WTC11 (cell line): ENCODE data around the gene DDX5. TPM values are rescaled to one million over a fixed set of nuclear protein-coding genes. Genes with fewer than 3 reads are reported as not detected.
A peak's percentile ranks its signal among the peaks of the same experiment; 100 is the strongest.

Experiments
- ATF1 ChIP-seq: sonication (generic); formaldehyde crosslinking; IDR thresholded peaks from 2 replicates; pipeline ENCODE4 v1.8.1; 2023; ENCODE audit warnings: mild to moderate bottlenecking, moderate library complexity, missing genetic modification reagents
- E2F5 ChIP-seq: sonication (generic); formaldehyde crosslinking; IDR thresholded peaks from 2 replicates; pipeline ENCODE4 v1.8.1; 2022; ENCODE audit warnings: mild to moderate bottlenecking, moderate library complexity, missing genetic modification reagents
- ELF4 ChIP-seq: sonication (generic); formaldehyde crosslinking; IDR thresholded peaks from 2 replicates; pipeline ENCODE4 v1.8.1; 2022; ENCODE audit warnings: low read depth, mild to moderate bottlenecking, moderate library complexity, missing genetic modification reagents
- ETV6 ChIP-seq: sonication (generic); formaldehyde crosslinking; IDR thresholded peaks from 2 replicates; pipeline ENCODE4 v1.8.1; 2022; ENCODE audit warnings: mild to moderate bottlenecking, missing genetic modification reagents
- FOXK1 ChIP-seq: sonication (generic); formaldehyde crosslinking; IDR thresholded peaks from 2 replicates; pipeline ENCODE4 v1.8.0; 2022; ENCODE audit warnings: mild to moderate bottlenecking, moderate library complexity, missing genetic modification reagents
- FOXP4 ChIP-seq: sonication (generic); formaldehyde crosslinking; IDR thresholded peaks from 2 replicates; pipeline ENCODE4 v1.8.0; 2022; ENCODE audit warnings: mild to moderate bottlenecking, missing genetic modification reagents
- GTF2I ChIP-seq: fragments of 250-450 bp; sonication (Bioruptor Pico); conservative IDR thresholded peaks from 2 replicates; pipeline ENCODE4 v1.4.0; 2021; ENCODE audit warnings: mild to moderate bottlenecking
- JAZF1 ChIP-seq: fragments of 250-450 bp; sonication (Bioruptor Pico); IDR thresholded peaks from 2 replicates; pipeline ENCODE4 v1.9.0; 2021; ENCODE audit warnings: moderate library complexity, mild to moderate bottlenecking, inconsistent platforms
- MAX ChIP-seq: sonication (generic); formaldehyde crosslinking; IDR thresholded peaks from 2 replicates; pipeline ENCODE4 v1.8.0; 2022; ENCODE audit warnings: mild to moderate bottlenecking, missing genetic modification reagents
- NFATC4 ChIP-seq: fragments of 250-450 bp; sonication (Bioruptor Pico); IDR thresholded peaks from 2 replicates; pipeline ENCODE4 v1.9.0; 2021; ENCODE audit warnings: mild to moderate bottlenecking
- NFE2L1 ChIP-seq: sonication (generic); formaldehyde crosslinking; IDR thresholded peaks from 2 replicates; pipeline ENCODE4 v1.8.1; 2023; ENCODE audit warnings: missing genetic modification reagents
- NR1H2 ChIP-seq: sonication (generic); formaldehyde crosslinking; IDR thresholded peaks from 2 replicates; pipeline ENCODE4 v1.9.0; 2021; ENCODE audit warnings: mild to moderate bottlenecking, moderate library complexity, missing genetic modification reagents
- PRRX2 ChIP-seq: fragments of 250-450 bp; sonication (Bioruptor Pico); IDR thresholded peaks from 2 replicates; pipeline ENCODE4 v1.8.0; 2021; ENCODE audit warnings: mild to moderate bottlenecking
- RELA ChIP-seq: sonication (generic); formaldehyde crosslinking; IDR thresholded peaks from 2 replicates; pipeline ENCODE4 v1.8.1; 2022; ENCODE audit warnings: missing genetic modification reagents, mild to moderate bottlenecking, borderline replicate concordance
- TP53 ChIP-seq: sonication (generic); formaldehyde crosslinking; IDR thresholded peaks from 2 replicates; pipeline ENCODE4 v1.8.1; 2023; ENCODE audit warnings: mild to moderate bottlenecking, missing genetic modification reagents
- USF1 ChIP-seq: sonication (generic); formaldehyde crosslinking; IDR thresholded peaks from 2 replicates; pipeline ENCODE4 v1.8.0; 2022; ENCODE audit warnings: mild to moderate bottlenecking, missing genetic modification reagents
- ZBTB21 ChIP-seq: sonication (generic); formaldehyde crosslinking; IDR thresholded peaks from 2 replicates; pipeline ENCODE4 v1.8.1; 2023; ENCODE audit warnings: mild to moderate bottlenecking, missing genetic modification reagents, borderline replicate concordance
- ZNF138 ChIP-seq: sonication (generic); formaldehyde crosslinking; conservative IDR thresholded peaks from 2 replicates; pipeline ENCODE4 v1.8.1; 2022; ENCODE audit warnings: mild to moderate bottlenecking, moderate library complexity, missing genetic modification reagents
- ZNF263 ChIP-seq: sonication (generic); formaldehyde crosslinking; IDR thresholded peaks from 2 replicates; pipeline ENCODE4 v1.8.1; 2022; ENCODE audit warnings: low read depth, mild to moderate bottlenecking, moderate library complexity, missing genetic modification reagents
- ZNF317 ChIP-seq: sonication (generic); formaldehyde crosslinking; IDR thresholded peaks from 2 replicates; pipeline ENCODE4 v1.8.1; 2023; ENCODE audit warnings: low read depth, mild to moderate bottlenecking, moderate library complexity, missing genetic modification reagents, borderline replicate concordance
- ZNF423 ChIP-seq: fragments of 250-450 bp; sonication (Bioruptor Pico); IDR thresholded peaks from 2 replicates; pipeline ENCODE4 v2.1.2; 2022; ENCODE audit warnings: mild to moderate bottlenecking, moderate library complexity
- ZNF671 ChIP-seq: fragments of 250-450 bp; sonication (Bioruptor Pico); IDR thresholded peaks from 2 replicates; pipeline ENCODE4 v1.8.0; 2021; ENCODE audit warnings: mild to moderate bottlenecking
- total RNA-seq: library from RNA; stranded (reverse); gene quantifications from 3 replicates; pipeline ENCODE4 v1.2.3, GENCODE V29; 2021
- TF ChIP-seq, protein P1 (sequence below): sonication (generic); formaldehyde crosslinking; conservative IDR thresholded peaks from 2 replicates; pipeline ENCODE4 v1.8.1; 2022; ENCODE audit warnings: mild to moderate bottlenecking, missing genetic modification reagents
- TF ChIP-seq, protein P2 (sequence below): fragments of 250-450 bp; sonication (Bioruptor Pico); IDR thresholded peaks from 2 replicates; pipeline ENCODE4 v1.9.0; 2021; ENCODE audit warnings: mild to moderate bottlenecking
- TF ChIP-seq, protein P3 (sequence below): sonication (generic); formaldehyde crosslinking; IDR thresholded peaks from 2 replicates; pipeline ENCODE4 v1.8.0; 2022; ENCODE audit warnings: missing genetic modification reagents
- TF ChIP-seq, protein P4 (sequence below): sonication (generic); formaldehyde crosslinking; IDR thresholded peaks from 2 replicates; pipeline ENCODE4 v1.8.1; 2022; ENCODE audit warnings: low read depth, missing genetic modification reagents, borderline replicate concordance
- TF ChIP-seq, protein P5 (sequence below): sonication (generic); formaldehyde crosslinking; IDR thresholded peaks from 2 replicates; pipeline ENCODE4 v1.8.1; 2022; ENCODE audit warnings: low read depth, mild to moderate bottlenecking, moderate library complexity, missing genetic modification reagents, borderline replicate concordance

Gene DDX5
- total RNA-seq, 1 experiment from 2014 or later = 612 TPM

GRCh38 chr17:64496786-64497564 is 9.1 kb downstream of the DDX5 start, which contains the start of gene POLG2 (continued):
- TF ChIP-seq E2F5 (CRISPR knock-in tag) (no peak), NFATC4 (CRISPR knock-in tag) (peak; percentile 91), ZNF263 (no peak), ETV6 (peak; percentile 85), ZNF317 (CRISPR knock-in tag) (no peak), GTF2I (no peak), FOXK1 (peak; percentile 54; the same call in 1 of the 2 replicates), MAX (CRISPR knock-in tag) (peak; percentile 75; the same call in 1 of the 2 replicates), ZNF423 (CRISPR knock-in tag) (no peak), NR1H2 (no peak), ZNF671 (CRISPR knock-in tag) (peak; percentile 91), ZBTB21 (no peak), JAZF1 (CRISPR knock-in tag) (no peak), RELA (CRISPR knock-in tag) (no peak), TP53 (CRISPR knock-in tag) (no peak), USF1 (CRISPR knock-in tag) (no peak), FOXP4 (CRISPR knock-in tag) (peak; percentile 71), ATF1 (0 out of 2 replicates have a peak, but pooled peaks have one; percentile 31), NFE2L1 (CRISPR knock-in tag) (no peak), ELF4 (CRISPR knock-in tag) (no peak), ZNF138 (CRISPR knock-in tag) (no peak), PRRX2 (CRISPR knock-in tag) (peak; percentile 89)
- TF ChIP-seq, protein P1, sequence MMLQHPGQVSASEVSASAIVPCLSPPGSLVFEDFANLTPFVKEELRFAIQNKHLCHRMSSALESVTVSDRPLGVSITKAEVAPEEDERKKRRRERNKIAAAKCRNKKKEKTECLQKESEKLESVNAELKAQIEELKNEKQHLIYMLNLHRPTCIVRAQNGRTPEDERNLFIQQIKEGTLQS (CRISPR knock-in tag) = no peak
- TF ChIP-seq, protein P2, sequence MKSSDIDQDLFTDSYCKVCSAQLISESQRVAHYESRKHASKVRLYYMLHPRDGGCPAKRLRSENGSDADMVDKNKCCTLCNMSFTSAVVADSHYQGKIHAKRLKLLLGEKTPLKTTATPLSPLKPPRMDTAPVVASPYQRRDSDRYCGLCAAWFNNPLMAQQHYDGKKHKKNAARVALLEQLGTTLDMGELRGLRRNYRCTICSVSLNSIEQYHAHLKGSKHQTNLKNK = no peak; the same call in none of the 2 replicates
- TF ChIP-seq, protein P3, sequence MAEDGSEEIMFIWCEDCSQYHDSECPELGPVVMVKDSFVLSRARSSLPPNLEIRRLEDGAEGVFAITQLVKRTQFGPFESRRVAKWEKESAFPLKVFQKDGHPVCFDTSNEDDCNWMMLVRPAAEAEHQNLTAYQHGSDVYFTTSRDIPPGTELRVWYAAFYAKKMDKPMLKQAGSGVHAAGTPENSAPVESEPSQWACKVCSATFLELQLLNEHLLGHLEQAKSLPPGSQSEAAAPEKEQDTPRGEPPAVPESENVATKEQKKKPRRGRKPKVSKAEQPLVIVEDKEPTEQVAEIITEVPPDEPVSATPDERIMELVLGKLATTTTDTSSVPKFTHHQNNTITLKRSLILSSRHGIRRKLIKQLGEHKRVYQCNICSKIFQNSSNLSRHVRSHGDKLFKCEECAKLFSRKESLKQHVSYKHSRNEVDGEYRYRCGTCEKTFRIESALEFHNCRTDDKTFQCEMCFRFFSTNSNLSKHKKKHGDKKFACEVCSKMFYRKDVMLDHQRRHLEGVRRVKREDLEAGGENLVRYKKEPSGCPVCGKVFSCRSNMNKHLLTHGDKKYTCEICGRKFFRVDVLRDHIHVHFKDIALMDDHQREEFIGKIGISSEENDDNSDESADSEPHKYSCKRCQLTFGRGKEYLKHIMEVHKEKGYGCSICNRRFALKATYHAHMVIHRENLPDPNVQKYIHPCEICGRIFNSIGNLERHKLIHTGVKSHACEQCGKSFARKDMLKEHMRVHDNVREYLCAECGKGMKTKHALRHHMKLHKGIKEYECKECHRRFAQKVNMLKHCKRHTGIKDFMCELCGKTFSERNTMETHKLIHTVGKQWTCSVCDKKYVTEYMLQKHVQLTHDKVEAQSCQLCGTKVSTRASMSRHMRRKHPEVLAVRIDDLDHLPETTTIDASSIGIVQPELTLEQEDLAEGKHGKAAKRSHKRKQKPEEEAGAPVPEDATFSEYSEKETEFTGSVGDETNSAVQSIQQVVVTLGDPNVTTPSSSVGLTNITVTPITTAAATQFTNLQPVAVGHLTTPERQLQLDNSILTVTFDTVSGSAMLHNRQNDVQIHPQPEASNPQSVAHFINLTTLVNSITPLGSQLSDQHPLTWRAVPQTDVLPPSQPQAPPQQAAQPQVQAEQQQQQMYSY (CRISPR knock-in tag) = no peak
- TF ChIP-seq, protein P4, sequence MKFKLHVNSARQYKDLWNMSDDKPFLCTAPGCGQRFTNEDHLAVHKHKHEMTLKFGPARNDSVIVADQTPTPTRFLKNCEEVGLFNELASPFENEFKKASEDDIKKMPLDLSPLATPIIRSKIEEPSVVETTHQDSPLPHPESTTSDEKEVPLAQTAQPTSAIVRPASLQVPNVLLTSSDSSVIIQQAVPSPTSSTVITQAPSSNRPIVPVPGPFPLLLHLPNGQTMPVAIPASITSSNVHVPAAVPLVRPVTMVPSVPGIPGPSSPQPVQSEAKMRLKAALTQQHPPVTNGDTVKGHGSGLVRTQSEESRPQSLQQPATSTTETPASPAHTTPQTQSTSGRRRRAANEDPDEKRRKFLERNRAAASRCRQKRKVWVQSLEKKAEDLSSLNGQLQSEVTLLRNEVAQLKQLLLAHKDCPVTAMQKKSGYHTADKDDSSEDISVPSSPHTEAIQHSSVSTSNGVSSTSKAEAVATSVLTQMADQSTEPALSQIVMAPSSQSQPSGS (CRISPR knock-in tag) = no peak
- TF ChIP-seq, protein P5, sequence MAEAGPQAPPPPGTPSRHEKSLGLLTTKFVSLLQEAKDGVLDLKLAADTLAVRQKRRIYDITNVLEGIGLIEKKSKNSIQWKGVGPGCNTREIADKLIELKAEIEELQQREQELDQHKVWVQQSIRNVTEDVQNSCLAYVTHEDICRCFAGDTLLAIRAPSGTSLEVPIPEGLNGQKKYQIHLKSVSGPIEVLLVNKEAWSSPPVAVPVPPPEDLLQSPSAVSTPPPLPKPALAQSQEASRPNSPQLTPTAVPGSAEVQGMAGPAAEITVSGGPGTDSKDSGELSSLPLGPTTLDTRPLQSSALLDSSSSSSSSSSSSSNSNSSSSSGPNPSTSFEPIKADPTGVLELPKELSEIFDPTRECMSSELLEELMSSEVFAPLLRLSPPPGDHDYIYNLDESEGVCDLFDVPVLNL = no peak
